Measurements from ENCODE around the gene SLC6A1. TPM values are rescaled to one million over a fixed set of nuclear protein-coding genes. Genes with fewer than 3 reads are reported as not detected.
A peak's percentile ranks its signal among the peaks of the same experiment; 100 is the strongest.

SLC6A1 gene
- polyA plus RNA-seq, 2 of the 4 experiments (the other 2 are of a cell fraction): not detected

GRCh38 chr3:11059090-11059798 is 66.7 kb downstream of the SLC6A1 start:
- peak; percentile 69 for DNase-seq (ENCODE audit: low read depth in 1 of 2, low spot score in 1 of 2)
- Histone ChIP-seq H3K9me3 (0 out of 3 replicates have a peak, but pooled peaks cover 3% of the 10 kb centered on the region), H3K4me1 (peaks cover 8% of the 10 kb centered on the region; the same call in 2 of the 3 replicates), H3K27ac (0 out of 6 replicates have a peak overlapping the region, but pooled peaks of 1 of the 2 experiments have one; percentile 23), H3K4me2 (peak overlapping the region; percentile 33; the same call in 1 of the 3 replicates), H3K4me3 (no peak overlapping the region)
- WGBS (ENCODE audit: missing lambda C conversion rate): 32% methylated on average over 14 of the region's 14 CpGs
- FAIRE-seq: no peak
- POLR2A ChIA-PET: no interaction called here
- no peak for TF ChIP-seq ZC3H11A (IDR thresholded peaks at IDR 0.05)
- TF ChIP-seq SMC3 (IDR thresholded peaks at IDR 0.05): peak; percentile 90
- TF ChIP-seq RARB (CRISPR knock-in tag; IDR thresholded peaks at IDR 0.05): no peak
- no peak for TF ChIP-seq JUN (IDR thresholded peaks at IDR 0.05)
- TF ChIP-seq TFCP2L1 (CRISPR knock-in tag; IDR thresholded peaks at IDR 0.05): no peak
- peak; percentile 93 to 95 for TF ChIP-seq RAD21 (conservative IDR thresholded peaks at IDR 0.05 in 1 of 2, IDR thresholded peaks at IDR 0.05 in 1 of 2)
- TF ChIP-seq MAZ (IDR thresholded peaks at IDR 0.05; ENCODE audit: borderline replicate concordance, low read depth, low read length): no peak
- TF ChIP-seq CTCF (IDR thresholded peaks at IDR 0.05): peak; percentile 92
- TF ChIP-seq MAFK (IDR thresholded peaks at IDR 0.05; ENCODE audit: partially characterized antibody): no peak
- no peak for TF ChIP-seq KDM5A (IDR thresholded peaks at IDR 0.05)
- no peak for TF ChIP-seq HOXB5 (CRISPR knock-in tag; IDR thresholded peaks at IDR 0.05)
- no peak for TF ChIP-seq NFE2L2 (conservative IDR thresholded peaks at IDR 0.05; ENCODE audit: low read length)
- no peak for TF ChIP-seq RFX5 (IDR thresholded peaks at IDR 0.05)
- TF ChIP-seq E2F6 (IDR thresholded peaks at IDR 0.05; ENCODE audit: borderline replicate concordance, low read depth): no peak
- TF ChIP-seq ZSCAN20 (CRISPR knock-in tag; IDR thresholded peaks at IDR 0.05): no peak
- peak; percentile 82 to 87 for ATAC-seq
- CTCF ChIA-PET: interaction anchor here (0.6 to 11.4 kb wide), 93 partner anchors 9 to 635 kb away, joined by 3 to 297 read pairs (median 8); partner anchors contain the start of gene HRH1

- no peak for ATAC-seq
- no peak for DNase-seq (ENCODE audit: low read depth in 1 of 2, low spot score in 1 of 2)
- H3K4me1 ChIP-seq: peaks cover 8% of the 10 kb centered on the region; the same call in 1 of the 3 replicates
- ChIA-PET CTCF (interaction anchor here (0.6 to 11.4 kb wide), 110 partner anchors 8 to 1955 kb away, joined by 3 to 297 read pairs (median 6); partner anchors contain the start of genes ATG7 and HRH1), POLR2A (no interaction called here)
- H3K4me2 ChIP-seq: no peak overlapping the region
- H3K27ac ChIP-seq: no peak overlapping the region
- peaks cover 7% of the 10 kb centered on the region for H3K9me3 ChIP-seq
- no peak overlapping the region for H3K4me3 ChIP-seq
- no peak for FAIRE-seq
- peak; percentile 28; the same call in 1 of the 3 replicates for TF ChIP-seq CTCF (IDR thresholded peaks at IDR 0.05)
- TF ChIP-seq NR3C1 (IDR thresholded peaks at IDR 0.05): no peak
- TF ChIP-seq ZNF302 (CRISPR knock-in tag; IDR thresholded peaks at IDR 0.05): no peak
- TF ChIP-seq NFE2L2 (conservative IDR thresholded peaks at IDR 0.05; ENCODE audit: low read length): no peak
- TF ChIP-seq CBX2 (IDR thresholded peaks at IDR 0.05; ENCODE audit: borderline replicate concordance, low read depth): no peak
- TF ChIP-seq ZFP36 (IDR thresholded peaks at IDR 0.05; ENCODE audit: borderline replicate concordance, partially characterized antibody): no peak
These were observed 67.2 kb downstream of the SLC6A1 start for GRCh38 chr3:11059799-11060115.

Measured in A549 (cell line).